ACC112 (cell line): ENCODE data around the gene LPP.

ENCODE experiments used
- H2AFZ ChIP-seq: fragments of 200-600 bp; sonication (generic); one replicate; pipeline ENCODE4 v1.6.0; 2017; ENCODE audit warnings: antibody characterized with exemption, low read length; ENCODE audit not compliant: unreplicated experiment
- H3K27ac ChIP-seq: fragments of 200-600 bp; sonication (generic); 2 replicates; pipeline ENCODE4 v1.5.1; 2014; ENCODE audit warnings: low read depth, mild to moderate bottlenecking, antibody characterized with exemption, low read length, moderate library complexity
- H3K27me3 ChIP-seq: fragments of 200-600 bp; sonication (generic); 2 replicates; pipeline ENCODE4 v1.6.1; 2014; ENCODE audit warnings: mild to moderate bottlenecking, antibody characterized with exemption, low read length, moderate library complexity, mixed read lengths; ENCODE audit not compliant: insufficient read depth
- H3K36me3 ChIP-seq: fragments of 200-600 bp; sonication (generic); 2 replicates; pipeline ENCODE4 v1.6.1; 2016; ENCODE audit warnings: mild to moderate bottlenecking, antibody characterized with exemption, low read length, moderate library complexity, mixed read lengths; ENCODE audit not compliant: insufficient read depth
- H3K4me1 ChIP-seq: fragments of 200-600 bp; sonication (generic); one replicate; pipeline ENCODE4 v1.6.1; 2016; ENCODE audit warnings: low read length, mixed read lengths; ENCODE audit not compliant: insufficient read depth, unreplicated experiment, control insufficient read depth
- H3K4me3 ChIP-seq: fragments of 200-600 bp; sonication (generic); 2 replicates; pipeline ENCODE4 v1.5.1; 2014; ENCODE audit warnings: mild to moderate bottlenecking, low read depth, low read length
- H3K79me2 ChIP-seq: fragments of 200-600 bp; sonication (generic); one replicate; pipeline ENCODE4 v1.6.0; 2016; ENCODE audit warnings: low read length; ENCODE audit not compliant: control insufficient read depth, unreplicated experiment, insufficient read depth

LPP gene

DNA sequence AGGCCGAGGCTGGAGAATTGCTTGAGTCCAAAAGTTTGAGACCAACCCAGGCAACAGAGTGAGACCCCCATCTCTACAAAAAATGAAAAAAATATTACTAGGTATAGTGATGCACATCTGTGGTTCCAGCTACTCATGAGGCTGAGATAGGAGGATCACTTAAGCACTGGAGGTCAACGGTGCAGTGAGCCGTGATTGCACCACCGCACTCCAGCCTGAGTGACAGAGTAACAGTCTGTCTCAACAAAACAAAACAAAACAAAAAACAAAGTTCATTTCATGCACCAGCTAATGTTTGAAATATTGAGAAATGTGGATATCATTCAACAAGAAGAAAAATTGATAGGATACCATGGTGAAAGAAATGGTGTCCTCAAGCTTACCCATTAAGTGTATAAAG is 567.4 kb downstream of the LPP start:
- no peak overlapping the region for H3K27ac ChIP-seq
- H3K27me3 ChIP-seq: no peaks in the 10 kb centered on the region
- H3K4me3 ChIP-seq: no peak overlapping the region
- no peaks in the 10 kb centered on the region for H3K79me2 ChIP-seq
- no peak overlapping the region for H2AFZ ChIP-seq
- no peaks in the 10 kb centered on the region for H3K36me3 ChIP-seq
- peaks cover 15% of the 10 kb centered on the region for H3K4me1 ChIP-seq

DNA sequence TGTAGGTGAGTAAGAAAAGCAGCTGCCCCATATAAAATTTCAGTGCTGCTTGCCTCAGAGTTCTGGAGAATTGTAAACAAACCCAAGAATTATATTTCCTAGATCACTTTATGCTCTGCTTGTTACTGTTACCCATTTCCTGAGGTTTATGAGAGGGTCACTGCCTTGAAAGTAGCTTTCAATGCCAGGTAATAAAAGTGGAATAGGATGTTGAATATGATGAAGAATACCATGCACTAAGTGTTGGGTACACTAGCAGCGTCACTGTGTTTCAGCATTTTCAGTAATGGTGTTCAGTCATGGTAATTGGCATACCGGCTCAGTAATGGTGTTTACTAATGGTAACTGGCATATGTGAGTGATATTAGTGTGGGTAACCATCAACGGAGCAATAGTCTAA is 568.0 kb downstream of the LPP start:
- Histone ChIP-seq H3K4me3 (no peak overlapping the region), H3K27ac (no peak overlapping the region), H3K27me3 (no peaks in the 10 kb centered on the region), H2AFZ (no peak overlapping the region), H3K36me3 (no peaks in the 10 kb centered on the region), H3K4me1 (peaks cover 15% of the 10 kb centered on the region), H3K79me2 (no peaks in the 10 kb centered on the region)

DNA sequence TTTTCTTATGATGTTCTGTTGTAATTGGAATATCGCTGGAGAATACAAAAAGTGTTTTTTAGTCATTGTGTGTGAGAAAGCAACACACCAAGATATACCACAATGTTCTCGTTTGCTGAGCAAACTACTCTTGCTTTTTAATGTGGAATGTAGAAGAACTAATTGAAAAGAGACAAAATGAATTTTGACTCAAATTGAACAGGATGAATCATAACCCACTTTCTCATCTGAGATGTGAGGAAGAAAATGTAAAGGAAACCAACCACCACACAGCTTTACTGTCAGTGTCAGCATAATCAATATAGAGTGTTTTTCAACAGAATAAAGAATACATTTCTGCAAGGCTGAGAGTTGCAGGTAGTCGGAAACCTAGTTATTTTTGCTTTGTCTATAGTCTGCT is 569.0 kb downstream of the LPP start:
- H3K27ac ChIP-seq: no peak overlapping the region
- H3K4me1 ChIP-seq: peaks cover 15% of the 10 kb centered on the region
- no peak overlapping the region for H3K4me3 ChIP-seq
- no peaks in the 10 kb centered on the region for H3K79me2 ChIP-seq
- no peaks in the 10 kb centered on the region for H3K27me3 ChIP-seq
- H3K36me3 ChIP-seq: no peaks in the 10 kb centered on the region; the same call in 1 of the 2 replicates
- no peak overlapping the region for H2AFZ ChIP-seq

DNA sequence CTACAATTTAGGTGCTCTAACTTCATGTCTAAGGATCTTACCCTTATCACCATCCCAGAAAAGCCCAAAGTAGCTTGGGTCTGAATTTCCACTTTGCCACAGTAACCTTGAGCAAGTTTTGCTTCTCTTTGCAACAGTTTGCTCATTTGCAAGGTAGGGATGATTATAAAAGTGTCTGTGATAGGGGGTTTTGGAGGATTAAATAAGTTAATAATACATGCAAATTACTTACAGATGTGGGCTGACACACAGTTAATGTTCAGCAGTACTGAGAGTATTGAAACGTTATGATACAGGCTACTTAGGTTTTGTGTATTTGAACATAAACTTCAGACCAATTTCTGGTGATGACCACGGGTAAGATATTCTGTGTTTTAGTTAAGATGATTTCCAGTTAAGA is 573.1 kb downstream of the LPP start:
- Histone ChIP-seq H3K4me1 (no peaks in the 10 kb centered on the region), H3K27me3 (no peaks in the 10 kb centered on the region), H3K79me2 (no peaks in the 10 kb centered on the region), H3K4me3 (no peak overlapping the region), H2AFZ (no peak overlapping the region), H3K36me3 (peaks cover 2% of the 10 kb centered on the region; the same call in 1 of the 2 replicates), H3K27ac (no peak overlapping the region)

DNA sequence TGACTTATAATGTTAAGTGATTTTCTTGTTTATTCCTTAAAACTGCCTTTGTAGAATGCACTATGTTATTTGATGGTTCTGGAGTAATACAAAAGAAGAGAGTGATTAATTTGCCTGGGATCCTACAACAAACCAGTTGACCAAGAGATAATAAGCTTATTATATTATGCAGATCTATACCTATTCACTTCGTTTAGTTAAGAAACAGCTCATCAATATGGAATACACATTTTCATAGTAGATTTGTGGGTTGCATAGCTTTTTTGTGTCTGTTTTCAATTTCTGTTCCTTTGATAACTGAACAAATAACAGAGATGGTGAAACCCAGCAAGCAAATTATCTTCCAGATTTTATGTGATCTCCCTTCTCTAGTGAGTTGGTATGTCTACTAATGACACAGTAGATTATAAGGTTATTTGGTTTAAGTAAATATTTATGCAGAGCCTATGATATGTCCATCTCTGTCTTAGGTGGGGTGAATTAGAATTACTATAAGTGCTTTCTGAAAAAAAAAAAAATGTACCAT is 574.5 kb downstream of the LPP start:
- H3K27ac ChIP-seq: no peak overlapping the region
- peaks cover 2% of the 10 kb centered on the region; the same call in 1 of the 2 replicates for H3K36me3 ChIP-seq
- no peaks in the 10 kb centered on the region for H3K27me3 ChIP-seq
- H3K4me3 ChIP-seq: no peak overlapping the region
- H3K79me2 ChIP-seq: no peaks in the 10 kb centered on the region
- H3K4me1 ChIP-seq: no peaks in the 10 kb centered on the region
- H2AFZ ChIP-seq: no peak overlapping the region

DNA sequence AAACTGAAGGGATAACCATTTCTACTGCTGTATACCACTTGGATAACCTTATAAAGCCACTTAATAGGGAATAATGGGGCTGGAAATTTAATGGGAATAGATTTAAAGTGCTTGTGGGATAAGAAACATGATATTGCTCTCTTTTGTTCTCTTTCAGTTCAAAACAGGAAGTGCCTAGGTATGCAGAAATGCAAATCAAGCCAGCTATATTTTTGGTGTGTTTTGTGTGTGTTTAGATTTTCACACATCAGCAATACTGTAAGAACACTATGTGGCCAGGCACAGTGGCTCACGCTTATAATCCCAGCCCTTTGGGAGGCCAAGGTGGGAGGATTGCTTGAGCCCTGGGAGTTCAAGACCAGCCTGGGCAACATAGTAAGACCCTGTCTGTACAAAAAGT is 575.5 kb downstream of the LPP start:
- H2AFZ ChIP-seq: no peak overlapping the region
- peaks cover 2% of the 10 kb centered on the region; the same call in 1 of the 2 replicates for H3K36me3 ChIP-seq
- no peak overlapping the region for H3K4me3 ChIP-seq
- no peak overlapping the region for H3K27ac ChIP-seq
- no peaks in the 10 kb centered on the region for H3K27me3 ChIP-seq
- H3K4me1 ChIP-seq: no peaks in the 10 kb centered on the region
- no peaks in the 10 kb centered on the region for H3K79me2 ChIP-seq

DNA sequence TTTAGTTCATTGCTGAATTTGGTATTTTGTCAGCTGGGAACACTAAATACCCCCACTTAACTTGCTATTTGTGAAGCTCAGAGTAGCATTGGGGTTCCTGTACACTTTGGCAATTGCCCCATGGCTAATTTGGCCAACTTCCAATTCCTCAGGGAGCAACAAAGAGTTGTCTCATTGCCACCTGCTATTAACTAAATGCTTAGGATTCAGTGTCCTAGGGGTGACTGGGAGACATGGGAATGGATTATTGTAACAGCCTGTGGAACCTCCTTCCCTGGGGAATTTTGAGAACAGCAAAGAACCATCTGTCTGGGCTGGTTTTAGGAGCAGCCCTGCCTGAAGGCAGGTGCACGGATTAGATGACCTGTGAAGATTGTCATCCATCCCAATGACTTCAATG is 580.4 kb downstream of the LPP start:
- no peaks in the 10 kb centered on the region for H3K27me3 ChIP-seq
- no peaks in the 10 kb centered on the region for H3K4me1 ChIP-seq
- H3K27ac ChIP-seq: no peak overlapping the region
- 0 out of 2 replicates have a peak, but pooled peaks cover 2% of the 10 kb centered on the region for H3K36me3 ChIP-seq
- no peak overlapping the region for H2AFZ ChIP-seq
- H3K4me3 ChIP-seq: no peak overlapping the region
- H3K79me2 ChIP-seq: no peaks in the 10 kb centered on the region

DNA sequence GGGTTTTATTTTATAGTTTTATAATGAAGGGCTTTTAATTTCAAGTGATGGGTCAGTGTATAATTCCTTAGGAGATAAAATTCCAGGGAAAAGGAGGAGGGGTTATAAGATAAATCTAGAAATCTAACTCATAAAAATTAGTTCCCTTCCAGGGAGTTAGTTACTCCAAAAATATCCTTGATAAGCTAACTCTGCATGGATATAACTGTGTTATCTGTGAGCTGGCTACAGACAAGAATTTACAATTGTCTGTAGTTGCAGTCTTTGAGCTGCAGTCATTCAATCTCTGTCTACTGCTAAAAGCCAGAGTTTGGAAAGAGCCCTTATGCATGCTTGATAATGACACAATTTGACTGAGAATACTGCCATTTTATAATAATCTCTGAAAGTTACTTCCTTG is 585.6 kb downstream of the LPP start:
- H3K4me3 ChIP-seq: no peak overlapping the region
- no peaks in the 10 kb centered on the region for H3K27me3 ChIP-seq

DNA sequence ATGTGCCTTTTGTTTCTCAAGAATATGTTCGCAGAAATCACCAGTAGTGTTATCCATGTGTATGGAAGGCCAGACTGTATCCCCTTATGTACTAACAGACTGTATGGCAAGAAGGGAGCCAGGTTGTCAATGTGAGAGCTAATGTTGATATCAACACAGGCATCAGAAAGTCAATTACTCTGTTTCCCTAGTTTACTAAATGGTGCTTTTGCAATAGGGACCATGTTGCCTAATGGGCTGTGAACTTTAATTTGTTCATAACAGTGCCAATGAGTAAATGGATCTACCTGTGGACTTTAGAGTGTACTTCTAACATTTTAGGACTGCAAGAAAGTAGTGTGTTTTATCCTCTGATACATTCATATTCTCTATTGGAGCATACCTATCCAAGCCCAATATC is 586.1 kb downstream of the LPP start:
- no peaks in the 10 kb centered on the region for H3K4me1 ChIP-seq
- H2AFZ ChIP-seq: no peak overlapping the region
- no peaks in the 10 kb centered on the region for H3K79me2 ChIP-seq
- no peak overlapping the region for H3K4me3 ChIP-seq
- no peaks in the 10 kb centered on the region for H3K36me3 ChIP-seq
- no peaks in the 10 kb centered on the region for H3K27me3 ChIP-seq
- no peak overlapping the region for H3K27ac ChIP-seq

More for the DNA sequence above, 585.6 kb downstream of the LPP start:
- Histone ChIP-seq H3K36me3 (no peaks in the 10 kb centered on the region), H3K79me2 (no peaks in the 10 kb centered on the region), H3K4me1 (no peaks in the 10 kb centered on the region), H2AFZ (no peak overlapping the region), H3K27ac (no peak overlapping the region)

DNA sequence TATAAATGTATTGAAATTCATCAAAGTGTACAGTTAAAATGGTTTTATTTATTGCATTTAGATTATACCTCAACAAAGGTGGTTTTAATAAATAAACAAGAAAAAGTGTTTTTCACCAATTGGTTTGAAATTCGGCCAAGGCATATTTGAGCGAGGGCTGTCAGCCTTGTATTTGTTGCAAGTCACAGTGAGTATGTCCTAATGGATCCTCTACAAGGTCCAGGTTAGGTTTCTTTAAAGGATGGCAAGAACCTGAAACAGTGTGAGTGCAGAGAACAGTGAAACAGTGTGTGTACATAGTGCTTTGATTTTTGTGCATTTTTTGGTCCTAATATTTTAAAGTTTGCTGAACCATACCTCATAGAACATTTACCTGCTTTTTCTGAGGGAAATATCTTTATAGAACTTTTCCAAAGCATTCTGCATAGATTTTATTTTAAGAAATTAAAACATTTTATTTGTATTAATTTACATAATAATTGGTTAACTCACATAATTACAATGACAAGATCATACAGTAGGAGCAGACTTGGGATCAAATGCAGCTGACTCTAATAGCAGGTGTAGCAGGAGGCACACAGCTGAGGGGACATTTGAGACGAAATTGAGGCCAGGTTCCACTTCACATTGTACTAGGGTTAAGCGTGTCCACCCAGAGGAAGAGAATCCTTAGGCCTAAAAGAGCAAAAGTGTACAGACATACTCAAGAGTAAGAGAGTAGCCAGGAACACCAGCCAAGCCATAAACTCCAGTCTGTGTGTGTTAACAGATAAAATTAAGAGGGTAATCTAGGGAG is 589.0 kb downstream of the LPP start:
- Histone ChIP-seq H3K4me1 (no peaks in the 10 kb centered on the region), H3K4me3 (no peak overlapping the region), H3K36me3 (no peaks in the 10 kb centered on the region), H3K27me3 (no peaks in the 10 kb centered on the region), H2AFZ (no peak overlapping the region), H3K79me2 (no peaks in the 10 kb centered on the region), H3K27ac (no peak overlapping the region)

DNA sequence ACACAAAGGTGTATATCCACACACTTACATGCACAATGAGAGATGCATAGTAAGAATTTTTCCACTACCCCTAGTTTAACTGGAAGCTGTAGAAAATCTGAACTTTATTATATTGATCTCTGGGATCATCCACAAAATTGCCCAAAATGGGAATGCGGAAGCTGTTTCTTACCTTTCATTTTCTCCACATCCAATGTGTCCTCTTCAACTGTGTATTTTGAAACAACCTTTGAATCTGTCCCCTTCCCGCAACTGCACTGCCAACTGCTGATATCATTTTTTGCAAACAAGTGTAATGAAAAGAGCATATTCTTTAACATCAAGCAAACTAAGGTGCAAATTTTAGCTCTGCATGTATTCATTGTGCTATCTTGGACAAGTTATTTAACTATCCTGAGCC is 590.2 kb downstream of the LPP start:
- H3K4me3 ChIP-seq: no peak overlapping the region
- H3K27ac ChIP-seq: no peak overlapping the region
- no peaks in the 10 kb centered on the region for H3K27me3 ChIP-seq
- H3K4me1 ChIP-seq: no peaks in the 10 kb centered on the region
- no peaks in the 10 kb centered on the region for H3K79me2 ChIP-seq
- no peak overlapping the region for H2AFZ ChIP-seq
- H3K36me3 ChIP-seq: no peaks in the 10 kb centered on the region
